ENCODE data around the gene HNRNPF. TPM values are rescaled to one million over a fixed set of nuclear protein-coding genes. Genes with fewer than 3 reads are reported as not detected.

The HNRNPF gene
- total RNA-seq, 1 experiment from 2014 or later: 333 TPM

DNA sequence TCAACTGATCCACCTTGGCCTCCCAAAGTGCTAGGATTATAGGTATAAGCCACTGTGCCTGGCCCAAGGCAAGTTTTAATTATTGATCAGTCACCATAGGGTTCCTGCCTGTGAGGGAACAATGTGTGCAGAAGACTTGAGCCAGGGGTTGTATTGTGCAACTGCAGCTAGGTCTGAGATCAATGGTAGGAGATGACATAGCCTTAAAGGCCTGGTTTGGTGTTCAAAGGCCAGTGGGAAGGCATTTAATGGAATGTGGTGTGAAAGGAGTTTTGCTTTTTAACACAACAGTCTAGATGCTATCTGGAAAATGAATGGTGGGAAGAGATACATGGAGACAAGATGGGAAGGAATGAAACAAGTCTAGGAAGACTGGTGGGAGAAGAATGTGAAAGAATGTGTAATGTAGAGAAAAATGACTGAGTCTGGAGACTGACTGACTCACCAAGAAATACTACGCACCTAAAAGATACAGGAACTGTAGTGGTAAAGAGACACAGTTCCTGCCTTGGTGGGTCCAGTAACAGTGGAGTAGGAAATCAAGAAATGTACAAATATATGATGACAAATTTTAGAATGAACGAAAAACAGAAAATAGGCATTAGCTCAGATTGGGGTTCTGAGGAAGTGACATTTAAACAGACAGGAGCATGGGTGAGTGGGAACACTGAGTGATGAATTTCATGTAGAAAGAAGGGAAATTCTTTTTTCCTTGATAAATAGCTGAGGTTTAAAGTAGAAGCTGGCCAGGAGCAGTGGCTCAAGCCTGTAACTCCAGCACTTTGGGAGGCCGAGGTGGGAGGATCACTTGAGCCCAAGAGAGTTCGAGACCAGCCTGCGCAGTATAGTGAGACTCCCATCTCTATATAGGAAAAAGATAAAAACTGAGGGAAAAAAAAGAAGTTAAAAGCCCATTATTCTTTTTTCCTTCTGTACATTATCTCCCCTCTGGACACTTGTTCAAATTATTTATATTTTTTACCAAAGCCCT, 9.4 kb downstream of the HNRNPF start:
- intact Hi-C loops (cut with micrococcal nuclease): no loop called here
- peaks cover 99% of the 10 kb centered on the region for H3K79me2 ChIP-seq (ENCODE audit: insufficient read depth, low read length)
- CTCF ChIA-PET: interaction anchor here (1.0 kb wide), 1 partner anchor 144 kb away, joined by 3 read pairs; no protein-coding TSS in a partner anchor
- DNase-seq (ENCODE audit: low read depth, low spot score) (no peak), ATAC-seq (no peak)
- no peaks in the 10 kb centered on the region for H3K27me3 ChIP-seq (ENCODE audit: insufficient read depth, low read length)
- peaks cover 10 to 41% of the 10 kb centered on the region in 2 experiments; a peak in 3 of 4 replicates for H3K36me3 ChIP-seq (ENCODE audit: control insufficient read depth in 1 of 2, insufficient read depth in 2 of 2, low read length in 2 of 2)
- H2AFZ ChIP-seq (ENCODE audit: low read depth, low read length, poor library complexity, severe bottlenecking): no peak overlapping the region
- peak overlapping the region; percentile 96 for H3K27ac ChIP-seq (ENCODE audit: low read depth, low read length)
- TF ChIP-seq YY1 (IDR thresholded peaks at IDR 0.05; ENCODE audit: extremely low read depth, insufficient replicate concordance, low read depth, low read length) (no peak), SIN3A (IDR thresholded peaks at IDR 0.05; ENCODE audit: low read depth) (no peak), CEBPB (IDR thresholded peaks at IDR 0.05; ENCODE audit: low read depth) (peak; percentile 70; the same call in 1 of the 2 replicates)
- H3K9ac ChIP-seq (ENCODE audit: low read length): peak overlapping the region; percentile 100
- no peaks in the 10 kb centered on the region for H3K9me3 ChIP-seq (ENCODE audit: control insufficient read depth in 1 of 2, insufficient read depth in 1 of 2, low read depth in 1 of 2, low read length in 2 of 2)
- peak overlapping the region; percentile 92 for H3K4me2 ChIP-seq (ENCODE audit: low read length)
- H3K4me1 ChIP-seq (ENCODE audit: control insufficient read depth in 1 of 2, insufficient read depth in 2 of 2, low read length in 2 of 2): peaks cover 65 to 95% of the 10 kb centered on the region in 2 experiments
- POLR2A ChIA-PET: interaction anchor here (1.5 to 2.0 kb wide), 2 partner anchors 8 to 49 kb away, joined by 5 to 6 read pairs; no protein-coding TSS in a partner anchor
- peaks cover 60% of the 10 kb centered on the region; the same call in 1 of the 2 replicates for H4K20me1 ChIP-seq (ENCODE audit: insufficient read depth)
- RAD21 ChIA-PET (ENCODE audit: low non-redundant PET in 1 of 2, low total read pairs in 2 of 2, uncharacterized antibody in 2 of 2, unreplicated experiment in 2 of 2): no interaction called here
- H3K9me2 ChIP-seq (ENCODE audit: insufficient read depth): no peaks in the 10 kb centered on the region
- no TSS peak for BruUV-seq (replicated peaks)
- peak overlapping the region; percentile 55 to 60 for H3K4me3 ChIP-seq (replicated peaks in 1 of 2; ENCODE audit: low read depth in 1 of 2, low read length in 2 of 2)

DNA sequence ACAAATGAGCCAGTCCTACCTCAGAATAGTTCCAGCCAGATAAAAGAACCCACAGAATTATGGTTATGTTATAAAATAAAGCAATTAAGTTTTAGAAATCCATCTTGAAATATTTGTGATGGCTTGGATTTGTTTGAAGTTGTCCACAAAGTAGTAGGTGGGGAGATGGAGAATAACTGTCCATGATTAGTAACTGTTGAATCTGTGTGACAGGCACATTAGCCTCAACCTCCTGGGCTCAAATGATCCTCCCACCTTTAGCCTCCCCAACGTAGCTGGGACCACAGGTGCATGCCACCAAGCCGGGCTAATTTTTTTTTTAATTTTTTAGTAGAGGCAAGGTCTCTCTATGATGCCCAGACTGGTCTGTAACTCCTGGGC, 10.1 kb downstream of the HNRNPF start:
- RAD21 ChIA-PET (ENCODE audit: low non-redundant PET in 1 of 2, low total read pairs in 2 of 2, uncharacterized antibody in 2 of 2, unreplicated experiment in 2 of 2): no interaction called here
- CTCF ChIA-PET: no interaction called here
- H3K27me3 ChIP-seq (ENCODE audit: insufficient read depth, low read length): no peaks in the 10 kb centered on the region
- H3K4me2 ChIP-seq (ENCODE audit: low read length): peak overlapping the region; percentile 92
- TF ChIP-seq ZFX (IDR thresholded peaks at IDR 0.05) (no peak), YY1 (IDR thresholded peaks at IDR 0.05; ENCODE audit: extremely low read depth, insufficient replicate concordance, low read depth, low read length) (no peak), EZH2 (IDR thresholded peaks at IDR 0.05) (no peak), ELF1 (IDR thresholded peaks at IDR 0.05; ENCODE audit: borderline replicate concordance, low read depth) (no peak), TCF7L2 (IDR thresholded peaks at IDR 0.05; ENCODE audit: borderline replicate concordance, extremely low read depth, insufficient read depth, insufficient read length) (no peak), EZH2phosphoT487 (IDR thresholded peaks at IDR 0.05; ENCODE audit: borderline replicate concordance) (no peak), FOSL1 (IDR thresholded peaks at IDR 0.05; ENCODE audit: low read depth) (no peak), POLR2A (IDR thresholded peaks at IDR 0.05; ENCODE audit: borderline replicate concordance, extremely low read depth, insufficient read depth, insufficient read length) (no peak), EGR1 (IDR thresholded peaks at IDR 0.05; ENCODE audit: low read depth) (no peak)
- TF ChIP-seq, protein P1, sequence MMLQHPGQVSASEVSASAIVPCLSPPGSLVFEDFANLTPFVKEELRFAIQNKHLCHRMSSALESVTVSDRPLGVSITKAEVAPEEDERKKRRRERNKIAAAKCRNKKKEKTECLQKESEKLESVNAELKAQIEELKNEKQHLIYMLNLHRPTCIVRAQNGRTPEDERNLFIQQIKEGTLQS (IDR thresholded peaks at IDR 0.05): no peak
- TF ChIP-seq, protein P2, sequence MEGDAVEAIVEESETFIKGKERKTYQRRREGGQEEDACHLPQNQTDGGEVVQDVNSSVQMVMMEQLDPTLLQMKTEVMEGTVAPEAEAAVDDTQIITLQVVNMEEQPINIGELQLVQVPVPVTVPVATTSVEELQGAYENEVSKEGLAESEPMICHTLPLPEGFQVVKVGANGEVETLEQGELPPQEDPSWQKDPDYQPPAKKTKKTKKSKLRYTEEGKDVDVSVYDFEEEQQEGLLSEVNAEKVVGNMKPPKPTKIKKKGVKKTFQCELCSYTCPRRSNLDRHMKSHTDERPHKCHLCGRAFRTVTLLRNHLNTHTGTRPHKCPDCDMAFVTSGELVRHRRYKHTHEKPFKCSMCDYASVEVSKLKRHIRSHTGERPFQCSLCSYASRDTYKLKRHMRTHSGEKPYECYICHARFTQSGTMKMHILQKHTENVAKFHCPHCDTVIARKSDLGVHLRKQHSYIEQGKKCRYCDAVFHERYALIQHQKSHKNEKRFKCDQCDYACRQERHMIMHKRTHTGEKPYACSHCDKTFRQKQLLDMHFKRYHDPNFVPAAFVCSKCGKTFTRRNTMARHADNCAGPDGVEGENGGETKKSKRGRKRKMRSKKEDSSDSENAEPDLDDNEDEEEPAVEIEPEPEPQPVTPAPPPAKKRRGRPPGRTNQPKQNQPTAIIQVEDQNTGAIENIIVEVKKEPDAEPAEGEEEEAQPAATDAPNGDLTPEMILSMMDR (IDR thresholded peaks at IDR 0.05 in 2 of 3, conservative IDR thresholded peaks at IDR 0.05 in 1 of 3; ENCODE audit: borderline replicate concordance in 1 of 3, insufficient read depth in 1 of 3, low read depth in 2 of 3, low read length in 2 of 3): no peak
- TF ChIP-seq, protein P3, sequence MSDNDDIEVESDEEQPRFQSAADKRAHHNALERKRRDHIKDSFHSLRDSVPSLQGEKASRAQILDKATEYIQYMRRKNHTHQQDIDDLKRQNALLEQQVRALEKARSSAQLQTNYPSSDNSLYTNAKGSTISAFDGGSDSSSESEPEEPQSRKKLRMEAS (IDR thresholded peaks at IDR 0.05): no peak
- intact Hi-C loops (cut with micrococcal nuclease): no loop called here
- ATAC-seq: no peak
- H3K9me3 ChIP-seq (ENCODE audit: control insufficient read depth in 1 of 2, insufficient read depth in 1 of 2, low read depth in 1 of 2, low read length in 2 of 2): no peaks in the 10 kb centered on the region
- peak overlapping the region; percentile 100 for H3K9ac ChIP-seq (ENCODE audit: low read length)
- H3K9me2 ChIP-seq (ENCODE audit: insufficient read depth): no peaks in the 10 kb centered on the region
- H4K20me1 ChIP-seq (ENCODE audit: insufficient read depth): peaks cover 59% of the 10 kb centered on the region; the same call in 1 of the 2 replicates
- H3K79me2 ChIP-seq (ENCODE audit: insufficient read depth, low read length): peaks cover 99% of the 10 kb centered on the region
- H3K36me3 ChIP-seq (ENCODE audit: control insufficient read depth in 1 of 2, insufficient read depth in 2 of 2, low read length in 2 of 2): peaks cover 16 to 48% of the 10 kb centered on the region in 2 experiments
- BruUV-seq (replicated peaks): no TSS peak
- H2AFZ ChIP-seq (ENCODE audit: low read depth, low read length, poor library complexity, severe bottlenecking): no peak overlapping the region
- peak overlapping the region; percentile 55 to 60 for H3K4me3 ChIP-seq (replicated peaks in 1 of 2; ENCODE audit: low read depth in 1 of 2, low read length in 2 of 2)
- H3K4me1 ChIP-seq (ENCODE audit: control insufficient read depth in 1 of 2, insufficient read depth in 2 of 2, low read length in 2 of 2): peaks cover 58 to 88% of the 10 kb centered on the region in 2 experiments
- POLR2A ChIA-PET: interaction anchor here (1.3 to 2.0 kb wide), 2 partner anchors 9 to 43 kb away, joined by 5 read pairs; no protein-coding TSS in a partner anchor
- H3K27ac ChIP-seq (ENCODE audit: low read depth, low read length): peak overlapping the region; percentile 96
- DNase-seq (ENCODE audit: low read depth, low spot score): no peak
